Thoracic aorta (tissue), 2 donors: ENCODE results near the gene PRRG1. TPM values are rescaled to one million over a fixed set of nuclear protein-coding genes. Genes with fewer than 3 reads are reported as not detected.

ENCODE experiments used
- ATAC-seq: fragments of 150-250 bp; one replicate; pipeline ENCODE4 v1.8.0; 2017; ENCODE audit warnings: low read depth; ENCODE audit not compliant: insufficient number of reproducible peaks, low FRiP score
- DNase-seq: peaks from one replicate; pipeline ENCODE4 v3.0.0-alpha.2; 2020; ENCODE audit warnings: low spot score
- H3K27ac ChIP-seq, 2 donors: fragments of 200-600 bp; sonication (generic); 1 replicate in 1 of 2; 2 replicates in 1 of 2; pipeline ENCODE4 v1.5.1; 2016; ENCODE audit warnings: mild to moderate bottlenecking in 2 of 2, moderate library complexity in 2 of 2
- H3K27me3 ChIP-seq: fragments of 200-600 bp; sonication (generic); replicated peaks from 2 replicates; pipeline ENCODE4 v1.6.0; 2016; ENCODE audit warnings: mild to moderate bottlenecking; ENCODE audit not compliant: insufficient read depth
- H3K36me3 ChIP-seq: fragments of 200-600 bp; sonication (generic); one replicate; pipeline ENCODE4 v1.5.1; 2016
- H3K4me1 ChIP-seq, 2 donors: fragments of 200-600 bp; sonication (generic); 1 replicate in 1 of 2; 2 replicates in 1 of 2; pipeline versions ENCODE4 v1.5.1 to v1.6.0; 2016; ENCODE audit warnings: low read depth in 2 of 2, mild to moderate bottlenecking in 1 of 2; ENCODE audit not compliant: control insufficient read depth in 1 of 2
- H3K4me3 ChIP-seq: fragments of 200-600 bp; sonication (generic); 2 replicates; pipeline ENCODE4 v1.5.1; 2016; ENCODE audit warnings: mild to moderate bottlenecking
- H3K9me3 ChIP-seq: fragments of 200-600 bp; sonication (generic); 2 replicates; pipeline ENCODE4 v1.5.1; 2016
- CTCF ChIP-seq: fragments of 200-600 bp; sonication (generic); IDR thresholded peaks from one replicate; pipeline ENCODE4 v1.5.1; 2019; ENCODE audit warnings: antibody characterized with exemption
- total RNA-seq, 2 donors: library from RNA; depleted of rRNA; stranded (reverse); fragments of >200 nt; gene quantifications; one replicate each; pipeline versions ENCODE4 v1.1.0 to v1.2.3, GENCODE V29; 2016

The PRRG1 gene
- total RNA-seq, 2 donors from 2014 or later: 7.2 to 15.2 TPM

- no peak overlapping the region for H3K27ac ChIP-seq
- H3K9me3 ChIP-seq: no peaks in the 10 kb centered on the region
- no peak for TF ChIP-seq CTCF
- no peaks in the 10 kb centered on the region for H3K36me3 ChIP-seq
- no peak for ATAC-seq
- no peak for DNase-seq
- H3K4me1 ChIP-seq: no peaks in the 10 kb centered on the region
- no peak overlapping the region for H3K4me3 ChIP-seq
- H3K27me3 ChIP-seq: no peaks in the 10 kb centered on the region
These were observed 88.0 kb downstream of the PRRG1 start for GRCh38 chrX:37437160-37437559.

GRCh38 chrX:37441377-37441776 is 92.2 kb downstream of the PRRG1 start:
- Histone ChIP-seq H3K36me3 (no peaks in the 10 kb centered on the region), H3K4me3 (no peak overlapping the region), H3K9me3 (no peaks in the 10 kb centered on the region), H3K4me1 (no peaks in the 10 kb centered on the region), H3K27ac (no peak overlapping the region), H3K27me3 (no peaks in the 10 kb centered on the region)
- no peak for DNase-seq
- no peak for ATAC-seq
- TF ChIP-seq CTCF: no peak

- Histone ChIP-seq H3K27ac (no peak overlapping the region), H3K4me1 (no peaks in the 10 kb centered on the region), H3K9me3 (no peaks in the 10 kb centered on the region), H3K36me3 (no peaks in the 10 kb centered on the region), H3K4me3 (no peak overlapping the region), H3K27me3 (no peaks in the 10 kb centered on the region)
- no peak for ATAC-seq
- DNase-seq: no peak
- no peak for TF ChIP-seq CTCF
These were observed 96.0 kb downstream of the PRRG1 start for GRCh38 chrX:37445182-37445581.

- Histone ChIP-seq H3K9me3 (no peaks in the 10 kb centered on the region), H3K27me3 (no peaks in the 10 kb centered on the region), H3K27ac (no peak overlapping the region), H3K36me3 (no peaks in the 10 kb centered on the region), H3K4me1 (no peaks in the 10 kb centered on the region), H3K4me3 (no peak overlapping the region)
- ATAC-seq: no peak
- DNase-seq: no peak
- TF ChIP-seq CTCF: no peak
These were observed 104.7 kb downstream of the PRRG1 start for GRCh38 chrX:37453821-37454220.

- DNase-seq: no peak
- no peak overlapping the region for H3K27ac ChIP-seq
- no peaks in the 10 kb centered on the region for H3K4me1 ChIP-seq
- TF ChIP-seq CTCF: no peak
- H3K36me3 ChIP-seq: no peaks in the 10 kb centered on the region
- H3K9me3 ChIP-seq: no peaks in the 10 kb centered on the region
- no peaks in the 10 kb centered on the region for H3K27me3 ChIP-seq
- no peak for ATAC-seq
- H3K4me3 ChIP-seq: no peak overlapping the region
These were observed 105.5 kb downstream of the PRRG1 start for GRCh38 chrX:37454537-37455285.
